ENCODE measurements around the gene NINJ2.
"Not testable (repeated sequence)": the region's sequence is repeated elsewhere in the genome, so short reads cannot be mapped to it uniquely, and the experiment has no call there.

NINJ2 gene

GRCh38 chr12:663293-663871 is at the start of gene NINJ2:
Gene NINJ2 (minus strand): TSS chr12:663445. CDS start chr12:663360, 85 bp downstream.
- TF ChIP-seq ZFX (IDR thresholded peaks at IDR 0.05) (no peak), CTCF (conservative IDR thresholded peaks at IDR 0.05) (no peak)
- H3K27ac ChIP-seq: no peak within 1 kb of the TSS

- no peak for TF ChIP-seq CTCF (conservative IDR thresholded peaks at IDR 0.05)
- TF ChIP-seq ZFX (IDR thresholded peaks at IDR 0.05): no peak
- H3K27ac ChIP-seq: no peak overlapping the region
These were observed 49.1 kb upstream of the NINJ2 start for GRCh38 chr12:712172-712863.

- H3K27ac ChIP-seq: no peak overlapping the region
- TF ChIP-seq CTCF (conservative IDR thresholded peaks at IDR 0.05) (no peak), ZFX (IDR thresholded peaks at IDR 0.05) (no peak)
These were observed 46.3 kb upstream of the NINJ2 start for GRCh38 chr12:709455-710020.

- H3K27ac ChIP-seq: not testable (repeated sequence)
These were observed 44.8 kb upstream of the NINJ2 start for GRCh38 chr12:708084-708483.

- TF ChIP-seq ZFX (IDR thresholded peaks at IDR 0.05): no peak
- no peak for TF ChIP-seq CTCF (conservative IDR thresholded peaks at IDR 0.05)
These were observed 41.4 kb upstream of the NINJ2 start for GRCh38 chr12:704516-705242.

GRCh38 chr12:701896-702539 is 38.8 kb upstream of the NINJ2 start:
- no peak overlapping the region for H3K27ac ChIP-seq
- TF ChIP-seq ZFX (IDR thresholded peaks at IDR 0.05) (no peak), CTCF (conservative IDR thresholded peaks at IDR 0.05) (no peak)

More at GRCh38 chr12:704516-705242, 41.4 kb upstream of the NINJ2 start:
- H3K27ac ChIP-seq: no peak overlapping the region

GRCh38 chr12:700016-700415 is 36.8 kb upstream of the NINJ2 start:
- no peak overlapping the region for H3K27ac ChIP-seq
- no peak for TF ChIP-seq CTCF (conservative IDR thresholded peaks at IDR 0.05)
- no peak for TF ChIP-seq ZFX (IDR thresholded peaks at IDR 0.05)

- H3K27ac ChIP-seq: not testable (repeated sequence)
These were observed 35.0 kb upstream of the NINJ2 start for GRCh38 chr12:698222-698621.
